ENCODE measurements around the gene MTREX.

MTREX gene

DNA sequence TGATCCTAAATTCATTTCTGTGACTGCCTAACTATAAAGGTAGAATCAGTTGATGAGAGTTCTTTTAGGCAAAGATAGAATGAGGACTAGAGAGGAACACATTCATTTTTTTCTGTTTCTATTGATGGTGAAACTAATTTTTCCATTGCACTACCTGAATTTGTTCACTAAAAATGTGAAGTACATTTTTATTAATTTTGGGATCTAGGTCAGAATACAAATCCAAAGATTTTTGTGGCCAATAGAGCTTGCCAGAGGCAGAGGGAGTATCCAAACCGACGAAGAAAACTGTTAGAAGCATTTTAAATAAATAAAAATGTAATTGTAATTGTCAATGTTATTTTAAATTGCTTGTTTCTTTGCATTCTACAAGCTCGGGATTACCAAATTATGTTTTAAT, 78.1 kb downstream of the MTREX start:
- no peak for DNase-seq

DNA sequence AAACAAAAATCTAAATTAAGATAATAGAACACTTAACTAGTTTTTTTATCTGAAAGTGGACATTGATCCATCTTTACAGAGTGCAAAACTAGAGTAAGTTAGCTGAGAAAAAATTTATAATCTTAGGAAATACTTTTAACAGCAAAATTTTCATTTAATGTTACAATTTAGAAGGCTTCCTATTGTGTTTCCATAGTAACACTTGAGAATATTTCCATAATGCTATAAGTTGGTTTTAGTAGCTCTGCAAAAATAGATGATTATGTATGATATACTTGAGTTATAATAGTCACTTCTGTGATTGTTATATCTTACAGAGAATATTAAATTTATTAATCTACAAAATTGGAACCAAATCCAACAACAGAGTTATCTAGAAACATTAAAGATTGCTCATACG, 78.6 kb downstream of the MTREX start:
- no peak for DNase-seq

DNA sequence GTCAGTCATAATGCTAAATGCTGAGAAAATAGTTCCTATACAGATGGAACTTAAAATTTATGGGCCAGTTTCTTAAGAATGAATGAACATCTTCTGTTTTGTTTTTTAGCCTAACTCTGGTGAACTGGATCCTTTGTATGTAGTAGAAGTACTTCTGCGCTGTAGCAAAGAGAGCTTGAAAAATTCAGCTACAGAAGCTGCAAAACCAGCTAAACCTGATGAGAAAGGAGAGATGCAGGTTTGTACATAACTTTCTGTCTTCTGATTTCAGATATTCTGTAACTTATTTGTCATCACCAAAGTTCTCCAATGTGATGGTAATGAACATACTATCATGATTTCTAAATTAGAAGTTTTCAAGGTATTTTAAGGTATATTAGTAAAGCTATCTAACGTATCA, 80.1 kb downstream of the MTREX start:
- no peak for DNase-seq

DNA sequence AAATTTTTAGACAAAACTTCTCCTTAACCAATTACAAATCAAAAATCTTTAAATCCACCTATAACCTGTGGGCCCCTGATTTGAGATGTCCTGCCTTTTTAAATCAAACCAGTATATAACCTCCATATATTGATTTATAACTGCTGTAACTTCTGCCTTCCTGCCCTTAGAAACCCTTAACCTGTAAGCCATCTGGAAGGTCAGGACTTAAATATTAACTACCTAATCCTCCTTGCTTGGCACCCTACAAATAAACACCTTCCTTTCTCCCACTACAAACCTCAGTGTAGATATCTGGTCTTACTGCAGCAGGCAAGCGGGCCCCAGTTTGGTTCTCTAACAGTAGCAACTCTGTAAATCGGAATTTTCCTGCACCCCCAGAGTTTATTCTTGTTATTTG, 83.9 kb downstream of the MTREX start:
- no peak for DNase-seq

DNA sequence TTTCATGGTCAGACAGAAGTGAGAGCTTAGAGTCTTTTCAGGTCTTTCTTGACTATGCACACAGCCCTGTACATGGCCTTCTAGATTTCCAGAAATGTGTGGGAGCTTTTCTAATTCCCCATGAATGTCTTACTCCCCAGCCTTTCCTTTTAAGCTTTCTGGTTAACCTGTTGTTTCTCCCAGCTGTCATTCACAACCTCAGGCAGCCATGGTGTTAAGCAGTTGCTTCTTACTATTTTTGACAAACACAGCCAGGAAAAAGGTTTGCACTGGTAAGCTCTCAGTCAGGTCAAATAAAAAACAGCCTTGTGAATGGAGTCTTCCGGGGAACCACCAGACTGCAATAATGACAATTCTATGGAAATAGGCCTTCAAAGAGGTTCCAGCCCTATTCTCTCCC, 84.9 kb downstream of the MTREX start:
- no peak for DNase-seq

DNA sequence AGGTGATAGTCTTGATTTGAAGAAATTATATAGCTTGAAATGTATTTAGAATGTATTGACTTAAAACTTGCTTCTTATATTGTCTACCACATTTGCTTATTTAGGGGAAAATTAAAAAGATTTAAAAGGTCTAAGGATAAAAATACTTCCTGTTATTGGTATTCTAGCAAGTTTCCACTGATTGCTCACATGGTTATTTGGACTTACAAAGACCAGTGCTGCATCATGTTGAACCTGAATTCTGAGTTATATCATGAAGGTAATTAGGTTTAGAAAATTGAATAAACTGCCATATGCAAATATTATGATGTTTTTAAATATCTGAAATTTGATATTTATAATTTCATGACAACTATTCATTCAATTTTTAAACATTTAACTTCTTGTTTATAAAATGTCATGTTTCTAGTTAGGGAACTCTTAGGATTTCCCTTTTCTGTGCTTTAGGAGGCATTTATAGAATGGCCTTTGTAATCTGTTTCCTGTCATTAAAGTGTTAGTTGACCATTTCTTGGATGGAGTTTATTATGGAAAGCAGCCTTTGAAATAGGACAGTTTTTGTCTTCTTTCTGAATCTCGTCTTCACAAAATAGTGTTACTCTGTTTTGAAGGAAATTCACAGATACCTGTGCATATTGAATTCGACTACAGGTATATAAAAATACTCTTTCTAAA, 85.8 kb downstream of the MTREX start:
- DNase-seq, result no peak

DNA sequence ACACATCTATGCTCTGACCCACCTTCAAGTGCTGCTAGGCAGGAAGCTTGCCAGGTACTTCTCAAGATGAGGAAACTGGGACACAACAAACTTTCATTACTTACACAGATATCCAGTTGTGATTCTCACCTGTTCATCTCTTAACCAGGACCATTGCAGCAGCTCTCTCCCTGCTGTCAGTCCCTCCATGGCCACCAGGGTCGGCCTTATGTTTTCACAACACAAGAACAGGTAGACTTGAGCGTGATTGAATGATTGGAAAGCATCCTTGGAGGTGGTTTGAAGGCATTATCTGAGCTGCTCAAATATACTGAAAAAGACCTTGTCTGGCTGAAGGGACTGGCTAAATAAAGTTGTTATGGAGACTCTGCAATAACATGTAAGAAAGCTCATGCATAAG, 94.4 kb downstream of the MTREX start:
- no peak for DNase-seq

DNA sequence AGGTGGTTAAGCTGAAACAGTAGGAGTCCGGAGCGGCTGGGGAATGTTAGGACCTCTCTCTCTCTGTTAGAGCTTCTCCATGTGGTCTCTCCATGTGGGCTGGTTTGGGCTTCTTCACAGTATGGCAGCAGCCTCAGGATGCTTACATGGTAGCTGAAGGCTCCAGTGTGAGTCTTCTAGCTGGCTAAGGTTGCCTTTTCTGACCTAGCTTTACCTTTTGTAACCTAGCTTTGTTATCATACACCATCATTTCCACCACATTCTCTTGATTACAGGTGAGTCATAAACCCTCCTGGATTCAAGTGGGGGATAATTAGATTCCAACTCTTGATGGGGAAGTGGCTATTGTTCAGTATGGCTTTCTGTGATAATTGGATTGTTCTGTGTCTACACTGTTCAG, 98.5 kb downstream of the MTREX start:
- peak; percentile 24 for DNase-seq

DNA sequence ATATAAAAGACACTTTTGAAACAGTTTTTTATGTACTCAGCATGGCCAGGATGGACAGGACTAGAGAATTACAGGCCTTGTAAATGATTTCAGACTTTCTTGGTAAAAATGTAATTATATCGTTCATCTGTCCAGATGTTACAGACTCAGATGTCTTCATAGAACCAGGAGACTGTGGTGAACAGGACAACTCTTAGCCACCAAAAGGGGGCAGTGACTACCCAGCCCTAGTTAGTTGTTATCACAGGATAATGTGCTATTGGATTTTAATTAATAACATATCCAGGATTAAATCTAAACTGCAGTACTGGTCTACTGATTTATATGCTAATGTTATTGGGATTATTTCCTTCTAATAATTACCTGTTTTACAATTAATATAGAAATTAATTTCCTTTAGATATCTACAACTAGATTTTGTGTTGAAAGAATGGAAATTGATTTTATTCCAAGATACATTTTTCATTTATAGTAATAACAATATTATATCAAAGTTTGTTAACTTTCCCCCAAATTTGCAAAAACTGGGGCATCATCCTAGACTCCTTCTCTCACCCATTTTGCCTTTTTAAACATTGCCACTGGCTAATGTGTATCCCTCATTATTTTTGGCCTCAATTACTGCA, 99.4 kb downstream of the MTREX start:
- peak; percentile 19 for DNase-seq

DNA sequence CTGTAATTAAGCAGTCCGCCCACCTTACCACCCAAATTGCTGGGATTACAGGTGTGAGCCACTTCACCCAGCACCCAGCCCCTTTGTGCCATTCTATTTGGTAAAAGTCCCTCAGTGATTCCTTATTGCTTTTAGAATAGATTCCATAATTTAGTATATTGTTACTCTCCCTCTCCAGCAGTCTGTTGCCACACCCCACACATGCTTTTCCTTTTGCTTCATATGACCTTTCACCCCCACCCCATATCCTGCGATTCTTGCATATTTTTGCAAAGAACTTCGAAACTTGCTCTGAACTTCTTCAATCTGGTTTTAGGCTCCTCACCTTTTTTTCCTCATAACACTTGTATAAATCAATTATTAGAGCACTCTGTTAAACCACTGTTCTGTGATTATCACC, 100.2 kb downstream of the MTREX start:
- DNase-seq, result no peak

DNA sequence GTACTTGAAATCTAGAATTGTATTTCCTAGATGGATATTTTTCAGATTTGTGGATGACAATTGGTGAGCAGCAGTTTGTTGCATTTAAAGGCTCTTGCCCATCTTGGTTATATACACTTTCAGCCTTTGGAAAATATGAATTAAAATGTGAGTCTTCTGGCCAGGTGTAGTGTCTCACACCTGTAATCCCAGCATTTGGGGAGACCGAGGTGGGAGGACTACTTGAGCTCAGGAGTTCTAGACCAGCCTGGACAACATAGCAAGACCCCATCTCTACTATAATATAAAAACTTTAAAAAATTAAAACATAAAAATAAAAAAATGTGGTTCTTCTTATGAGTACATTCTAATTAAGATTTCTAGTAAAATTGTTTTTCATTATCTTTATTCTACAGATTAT, 102.0 kb downstream of the MTREX start:
- DNase-seq, result no peak

DNA sequence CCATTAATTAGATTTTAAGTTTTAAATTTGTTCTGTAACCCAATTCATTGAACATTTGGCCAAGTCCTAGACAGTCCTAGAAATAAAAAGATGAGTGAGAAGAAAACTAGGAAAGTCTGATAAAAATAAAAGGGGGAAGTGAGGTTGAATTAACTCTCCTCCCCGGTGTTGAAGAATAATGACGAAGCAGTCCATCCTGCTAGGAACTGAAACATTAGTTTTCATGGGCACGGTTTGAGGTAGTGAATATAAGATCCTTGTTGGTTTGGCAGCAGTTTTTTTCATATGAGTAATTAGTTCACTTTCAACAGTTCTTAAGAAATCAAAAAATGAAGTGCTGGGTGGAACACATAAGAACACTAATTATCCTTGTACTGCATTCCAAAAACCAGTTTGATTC, 103.1 kb downstream of the MTREX start:
- no peak for DNase-seq

DNA sequence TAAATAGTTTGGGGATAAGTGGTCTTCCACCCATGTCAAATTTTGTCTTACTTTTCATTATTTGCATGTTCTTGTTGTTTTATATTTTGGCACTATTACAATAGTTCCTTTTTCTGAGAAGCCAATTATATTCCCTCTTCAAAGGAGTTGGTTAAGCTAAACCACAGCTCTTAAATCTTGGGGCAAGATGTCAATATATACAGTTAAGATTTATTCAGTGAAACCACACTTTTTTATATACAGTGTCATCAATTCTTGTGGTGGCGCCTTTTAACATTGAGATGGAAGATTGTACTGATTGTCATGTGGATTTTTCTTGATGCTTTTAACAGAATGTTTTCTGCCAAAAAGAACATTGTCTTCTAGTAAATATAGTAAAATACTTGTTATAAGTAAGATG, 104.1 kb downstream of the MTREX start:
- no peak for DNase-seq

DNA sequence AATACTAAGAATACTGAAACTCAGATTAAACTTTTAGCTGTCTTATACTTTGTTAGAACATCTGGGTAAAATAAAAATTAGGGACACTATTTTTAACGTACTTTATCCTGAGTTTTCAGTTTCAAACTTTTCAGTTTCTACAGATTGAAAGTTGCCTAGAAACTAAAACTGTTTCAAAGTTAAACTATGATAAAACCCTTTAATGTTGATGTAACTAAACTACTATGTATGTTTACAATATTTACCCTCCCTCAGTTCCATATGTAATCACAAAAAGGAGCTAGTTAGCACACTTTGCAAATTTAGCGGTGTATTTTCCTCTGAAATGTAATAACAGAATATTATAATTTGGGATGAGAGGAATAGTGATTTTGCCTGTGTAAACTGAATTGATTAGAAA, 105.9 kb downstream of the MTREX start:
- DNase-seq, result no peak

DNA sequence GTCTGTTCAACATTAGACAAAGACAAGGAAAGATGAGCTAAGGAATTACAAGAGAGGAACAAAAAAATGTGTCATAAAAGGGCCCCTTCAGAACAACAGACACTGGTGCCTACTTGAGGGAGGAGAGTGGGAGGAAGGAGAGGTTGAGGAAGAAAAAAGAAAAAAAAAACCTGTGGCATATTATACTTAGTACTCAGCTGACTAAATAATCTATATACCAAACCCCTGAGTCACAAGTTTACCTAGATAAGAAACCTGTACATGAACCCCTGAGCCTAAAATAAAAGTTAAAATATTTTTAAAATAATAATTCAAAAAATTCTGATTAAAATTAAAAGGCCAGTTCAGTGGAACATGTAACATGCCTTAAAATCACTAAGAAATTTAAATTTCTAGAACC, 107.3 kb downstream of the MTREX start:
- no peak for DNase-seq

DNA sequence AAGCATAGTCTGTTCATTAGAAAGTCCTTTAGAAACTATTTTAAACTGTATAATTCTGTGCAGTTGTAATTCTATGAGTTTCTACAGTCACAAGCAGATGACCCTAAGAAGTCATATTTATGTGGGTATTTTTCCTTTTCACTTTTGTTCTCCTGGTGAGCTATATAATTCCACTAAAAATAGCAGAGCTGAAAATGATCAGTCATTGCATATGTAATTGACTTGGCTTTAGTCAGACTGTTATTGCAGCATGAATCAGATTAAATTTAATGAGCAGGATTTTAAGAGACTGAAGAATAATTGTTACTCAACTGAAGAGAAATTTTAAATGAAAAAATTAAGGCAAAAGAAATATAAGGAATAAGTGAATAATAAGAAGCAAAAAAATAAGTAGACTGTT, 108.5 kb downstream of the MTREX start:
- DNase-seq, result no peak

DNA sequence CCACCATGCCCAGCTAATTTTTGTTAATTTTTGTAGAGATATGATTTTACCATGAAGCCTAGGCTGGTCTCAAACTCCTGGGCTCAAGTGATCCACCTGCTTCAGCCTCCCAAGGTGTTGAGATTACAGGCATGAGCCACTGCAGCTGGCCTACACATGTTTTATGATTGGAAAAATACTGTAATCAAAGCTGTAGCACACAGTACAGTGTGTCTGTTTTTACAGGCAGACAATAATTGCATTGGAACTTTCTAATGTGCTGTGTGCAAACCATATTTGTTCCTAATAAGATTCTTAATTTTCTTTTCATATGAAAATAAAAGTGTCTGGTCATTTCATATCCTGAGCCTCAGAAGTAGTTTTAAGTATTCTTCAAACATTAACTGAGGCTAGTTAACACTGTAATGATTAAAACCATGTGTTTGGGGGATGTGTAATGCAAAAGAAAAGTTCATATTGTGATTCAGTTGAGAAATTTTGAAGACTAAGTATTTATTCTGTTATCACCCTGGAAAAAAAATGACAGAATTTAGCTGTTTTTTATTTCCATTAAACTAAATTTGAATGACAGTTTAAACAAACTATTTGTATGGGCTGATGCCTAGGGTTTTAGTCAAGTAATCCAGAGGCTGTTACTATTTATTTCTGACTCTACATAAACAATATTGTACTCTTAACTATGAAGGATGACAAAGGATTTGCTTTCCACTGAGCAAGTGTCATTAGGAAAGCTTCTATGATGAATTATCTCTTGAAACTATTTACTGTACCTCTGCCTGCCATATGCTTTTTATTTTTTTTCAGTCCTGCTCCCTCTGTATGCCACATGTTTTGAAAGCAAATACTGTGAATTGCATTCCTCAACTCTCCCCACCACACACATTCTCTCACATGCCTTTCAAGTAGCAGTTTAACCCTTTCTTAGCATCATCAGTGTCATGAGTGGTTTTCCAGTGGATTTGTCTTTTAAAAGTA, 111.5 kb downstream of the MTREX start:
- DNase-seq, result no peak

DNA sequence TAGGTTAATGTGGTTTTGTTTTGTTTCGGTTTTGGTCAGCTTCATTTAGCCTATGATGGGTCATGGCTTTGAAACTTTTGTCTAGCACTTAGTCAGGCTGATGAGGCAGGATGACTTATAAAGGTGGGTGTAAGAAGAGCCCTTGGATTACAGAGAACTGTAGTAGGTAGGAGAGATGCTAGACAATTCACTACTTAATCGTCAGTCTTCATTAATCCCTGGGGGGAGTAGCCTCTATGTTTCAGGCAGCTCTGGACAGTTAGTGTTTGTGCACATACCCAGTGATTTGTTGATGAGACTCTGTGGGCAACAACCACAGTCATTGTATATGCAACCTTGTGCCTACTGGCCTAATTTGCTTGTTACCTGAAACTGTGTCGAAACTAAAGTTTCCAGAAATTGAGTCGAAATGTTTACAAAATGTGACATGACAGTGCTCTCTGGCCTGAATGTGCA, 113.3 kb downstream of the MTREX start:
- no peak for DNase-seq

DNA sequence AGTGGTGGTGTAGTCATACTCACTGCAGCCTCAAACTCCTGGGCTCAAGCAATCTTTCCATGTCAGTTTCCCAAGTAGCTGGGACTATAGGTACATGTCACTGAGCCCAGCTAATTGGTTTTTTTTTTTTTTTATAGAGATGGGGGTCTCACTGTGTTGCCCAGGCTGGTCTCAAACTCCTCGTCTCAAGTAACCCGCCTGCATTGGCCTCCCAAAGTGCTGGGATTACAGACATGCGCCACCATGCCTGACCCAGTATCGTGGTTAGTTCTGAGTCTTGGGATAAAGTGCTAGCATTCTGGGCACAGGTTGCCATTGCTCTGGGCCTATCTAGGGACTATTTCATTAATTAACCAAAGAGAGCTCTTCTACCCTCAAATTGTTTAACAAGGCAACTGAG, 118.7 kb downstream of the MTREX start:
- no peak for DNase-seq

DNA sequence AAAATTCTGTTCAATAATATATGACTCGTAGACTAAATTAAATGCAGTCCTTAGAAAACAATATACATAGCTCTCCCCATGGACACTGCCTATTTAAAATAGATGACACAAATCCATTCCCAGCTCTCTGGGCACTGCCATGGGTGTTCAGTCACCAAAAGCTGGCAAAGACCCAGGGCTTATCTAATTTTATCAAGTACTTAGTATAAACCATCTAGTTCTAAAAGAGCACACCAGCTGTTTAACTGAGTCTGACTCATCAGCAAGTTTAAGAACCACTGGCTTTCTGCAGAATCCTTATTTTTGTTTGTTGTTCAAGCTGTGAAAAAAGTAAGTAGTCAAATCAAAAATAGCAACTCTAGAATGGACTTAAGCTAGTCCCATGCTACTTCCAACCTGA, 119.4 kb downstream of the MTREX start:
- DNase-seq, result peak; percentile 28

DNA sequence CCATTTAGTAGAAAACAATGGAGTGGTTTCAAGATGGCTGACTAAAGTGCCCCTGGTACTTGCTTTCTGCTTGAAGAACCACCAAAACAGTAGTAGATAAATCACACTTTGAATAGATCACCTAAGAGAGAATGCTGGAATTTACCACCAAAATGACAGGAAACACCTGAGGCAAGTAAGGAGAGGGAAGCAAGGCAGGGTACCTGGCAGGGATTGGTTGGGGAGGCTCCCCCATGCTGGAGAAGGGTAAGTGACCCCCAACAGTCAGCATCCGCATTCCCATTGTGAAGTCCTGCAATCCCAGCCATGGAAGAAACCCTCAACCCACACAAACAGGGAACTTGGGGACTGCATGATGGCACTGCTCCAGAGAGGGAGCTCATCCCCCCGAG, 121.4 kb downstream of the MTREX start:
- no peak for DNase-seq

DNA sequence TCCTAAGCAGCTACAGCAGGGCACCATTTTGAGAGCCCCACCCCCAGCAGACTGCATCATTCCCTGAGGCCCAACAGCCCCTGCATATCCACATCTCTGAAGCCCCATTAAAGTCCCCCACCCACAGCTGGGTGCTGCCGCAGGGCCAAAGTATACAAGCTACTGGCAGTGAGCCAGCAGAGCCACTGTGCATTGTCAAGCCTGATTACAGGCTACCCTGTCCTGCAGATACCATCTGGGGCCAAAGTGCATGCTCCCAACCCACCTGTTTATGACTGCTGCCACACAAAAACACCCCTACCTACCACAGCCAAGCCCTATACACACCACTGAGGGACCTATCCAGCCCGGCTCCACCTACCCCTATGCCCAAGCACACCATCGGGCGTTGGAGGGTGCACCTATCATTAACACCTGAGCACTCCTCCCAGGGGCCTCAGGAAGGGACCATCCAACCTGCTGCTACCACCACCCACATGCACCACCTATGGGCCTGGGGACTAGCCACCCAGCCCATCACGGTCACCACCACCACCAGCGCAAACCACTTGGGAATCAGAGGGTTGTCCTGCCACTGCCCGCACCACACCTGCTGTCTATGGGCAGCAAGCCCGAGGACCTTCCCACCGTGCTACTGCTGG, 121.9 kb downstream of the MTREX start:
- peak; percentile 75 for DNase-seq

DNA sequence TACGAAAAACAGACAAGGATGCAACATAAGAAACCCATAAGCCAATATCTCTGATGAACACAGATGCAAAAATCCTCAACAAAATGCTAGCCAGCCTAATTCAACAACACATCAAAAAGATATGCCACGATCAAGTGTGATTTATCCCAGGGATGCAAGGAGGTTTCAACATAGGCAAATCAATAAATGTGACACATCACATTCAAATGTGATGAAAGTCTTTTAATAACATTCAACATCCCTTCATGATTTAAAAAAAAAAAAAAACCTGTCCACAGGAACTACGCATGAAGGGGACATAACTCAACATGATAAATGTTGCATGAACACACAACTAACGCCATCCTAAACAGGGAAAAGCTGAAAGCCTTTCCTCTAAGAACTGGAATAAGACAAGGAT, 124.8 kb downstream of the MTREX start:
- DNase-seq, result no peak

Measured in NCI-H345 (cell line).